Fibroblast of lung (primary cell): ENCODE results near the gene FAM3B. TPM values are rescaled to one million over a fixed set of nuclear protein-coding genes. Genes with fewer than 3 reads are reported as not detected.

Experiments
- DNase-seq, 2 donors: peaks; one replicate each; pipeline versions ENCODE4 v3.0.0 to v3.0.0-alpha.2; 2010; ENCODE audit warnings: low read depth in 2 of 2
- H2AFZ ChIP-seq: 2 replicates; pipeline ENCODE4 v1.5.1; 2012; ENCODE audit warnings: low read length, control low read depth, inconsistent platforms
- H3K27ac ChIP-seq: 2 replicates; pipeline ENCODE4 v1.5.1; 2011; ENCODE audit warnings: low read length, control low read depth; ENCODE audit not compliant: insufficient read depth
- H3K27me3 ChIP-seq: 2 replicates; pipeline ENCODE4 v1.5.1; 2011; ENCODE audit warnings: mild to moderate bottlenecking, low read length; ENCODE audit not compliant: control insufficient read depth, insufficient read depth
- H3K36me3 ChIP-seq: 2 replicates; pipeline ENCODE4 v1.5.1; 2011; ENCODE audit warnings: low read length; ENCODE audit not compliant: control insufficient read depth, insufficient read depth
- H3K4me1 ChIP-seq: 2 replicates; pipeline ENCODE4 v1.5.1; 2011; ENCODE audit warnings: low read length; ENCODE audit not compliant: control insufficient read depth, insufficient read depth; ENCODE audit errors: extremely low read depth
- H3K4me2 ChIP-seq: 2 replicates; pipeline ENCODE4 v1.5.1; 2011; ENCODE audit warnings: low read length, control low read depth; ENCODE audit not compliant: insufficient read depth; ENCODE audit errors: extremely low read depth
- H3K4me3 ChIP-seq, 4 experiments: fragments of 200-600 bp in 1 of 4; sonication (generic) in 1 of 4; replicated peaks in 1 of 4; 2 replicates each; pipeline ENCODE4 v1.5.1; 2011 to 2016; ENCODE audit warnings: low read length in 4 of 4, low read depth in 3 of 4, mild to moderate bottlenecking in 3 of 4, control low read depth in 2 of 4, inconsistent platforms in 1 of 4, mixed read lengths in 1 of 4; ENCODE audit not compliant: insufficient read depth in 1 of 4; ENCODE audit errors: control extremely low read depth in 1 of 4
- H3K79me2 ChIP-seq: 2 replicates; pipeline ENCODE4 v1.5.1; 2012; ENCODE audit warnings: mild to moderate bottlenecking, low read length, inconsistent platforms; ENCODE audit not compliant: control insufficient read depth, insufficient read depth
- H3K9ac ChIP-seq: 2 replicates; pipeline ENCODE4 v1.5.1; 2011; ENCODE audit warnings: mild to moderate bottlenecking, low read length, control low read depth; ENCODE audit not compliant: insufficient read depth
- H3K9me3 ChIP-seq: 2 replicates; pipeline ENCODE4 v1.5.1; 2012; ENCODE audit warnings: low read depth, low read length; ENCODE audit not compliant: control insufficient read depth, insufficient read depth
- H4K20me1 ChIP-seq: 2 replicates; pipeline ENCODE4 v1.5.1; 2011; ENCODE audit warnings: low read length; ENCODE audit not compliant: control insufficient read depth, insufficient read depth; ENCODE audit errors: extremely low read depth
- CTCF ChIP-seq, 2 donors: IDR thresholded peaks in 1 of 2; conservative IDR thresholded peaks in 1 of 2; 1 replicate in 1 of 2; 2 replicates in 1 of 2; pipeline ENCODE4 v1.5.1; 2011 to 2012; ENCODE audit warnings: low read length in 2 of 2, control low read depth in 1 of 2, inconsistent platforms in 1 of 2, low read depth in 1 of 2, mild to moderate bottlenecking in 1 of 2
- EZH2 ChIP-seq: IDR thresholded peaks from 2 replicates; pipeline ENCODE4 v1.5.1; 2012; ENCODE audit warnings: low read length, control low read depth, mild to moderate bottlenecking; ENCODE audit errors: missing control alignments
- polyA plus RNA-seq, 2 donors: library from polyadenylated mRNA; depleted of rRNA in 1 of 2; stranded (reverse) in 1 of 2; unstranded in 1 of 2; fragments of >200 nt; gene quantifications; 2 replicates each; pipeline ENCODE4 v1.2.1, GENCODE V29; 2011 to 2012; ENCODE audit warnings: missing spikeins in 1 of 2
- total RNA-seq: library from RNA; depleted of rRNA; stranded (reverse); fragments of >200 nt; gene quantifications from 2 replicates; pipeline ENCODE4 v1.2.1, GENCODE V29; 2014

Gene FAM3B
- total and polyA plus RNA-seq, 2 donors (not counting 1 experiment from before 2014, with no cell fraction given) = not detected

DNA sequence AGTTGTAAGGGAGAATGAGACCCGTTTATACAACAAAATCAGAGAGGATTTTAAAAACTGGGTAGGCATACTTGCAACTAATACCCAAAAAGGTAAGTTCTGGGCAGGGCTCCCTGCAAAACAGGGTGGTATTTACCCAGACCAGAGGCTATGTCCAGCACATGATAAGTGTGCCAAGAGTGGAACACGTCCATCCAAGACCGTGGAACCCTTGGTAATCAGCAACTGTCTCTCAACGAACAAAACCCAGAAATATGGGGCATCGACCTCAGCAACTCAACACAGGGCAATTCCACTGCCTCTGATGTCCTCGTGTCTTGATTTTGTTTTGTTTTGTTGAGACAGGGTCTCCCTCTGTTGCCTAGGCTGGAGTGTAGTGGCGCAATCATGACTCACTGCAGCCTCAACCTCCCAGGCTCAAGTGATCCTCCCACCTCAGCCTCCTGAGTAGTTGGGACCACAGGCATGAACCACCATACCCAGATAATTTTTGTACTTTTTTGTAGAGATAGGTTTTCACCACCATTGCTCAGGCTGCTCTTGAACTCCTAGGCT, 82.7 kb downstream of the FAM3B start:
- no peak for TF ChIP-seq EZH2
- TF ChIP-seq CTCF (conservative IDR thresholded peaks at IDR 0.05 in 1 of 2, IDR thresholded peaks at IDR 0.05 in 1 of 2; ENCODE audit: low read depth in 1 of 2, low read length in 2 of 2) = no peak
- no peaks in the 10 kb centered on the region for H3K27me3 ChIP-seq

DNA sequence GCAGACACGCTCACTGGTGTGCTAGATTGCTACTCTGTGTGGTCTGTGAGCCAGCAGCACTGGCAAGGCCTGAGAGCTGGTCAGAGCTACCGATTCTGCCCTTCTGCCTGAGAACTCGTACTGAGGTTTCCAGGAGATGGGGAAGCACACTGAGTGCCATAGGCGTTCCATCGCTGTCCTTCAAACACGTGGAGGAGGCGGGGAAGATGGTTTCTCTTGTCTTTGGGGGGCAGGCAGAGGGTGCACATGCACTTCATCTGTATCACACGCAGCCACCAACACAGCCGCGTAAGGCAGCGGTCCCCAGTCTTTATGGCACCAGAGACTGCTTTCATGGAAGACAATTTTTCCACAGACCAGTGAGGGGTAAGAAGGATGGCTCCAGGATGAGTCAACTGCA, 85.6 kb downstream of the FAM3B start:
- no peak for TF ChIP-seq CTCF (conservative IDR thresholded peaks at IDR 0.05 in 1 of 2, IDR thresholded peaks at IDR 0.05 in 1 of 2; ENCODE audit: low read depth in 1 of 2, low read length in 2 of 2)
- no peak for TF ChIP-seq EZH2
- DNase-seq = no peak
- H3K9ac ChIP-seq = no peak overlapping the region
- no peaks in the 10 kb centered on the region for H4K20me1 ChIP-seq
- H3K9me3 ChIP-seq = no peaks in the 10 kb centered on the region
- H3K27ac ChIP-seq = no peak overlapping the region
- no peaks in the 10 kb centered on the region for H3K4me1 ChIP-seq
- H3K36me3 ChIP-seq = no peaks in the 10 kb centered on the region
- H3K27me3 ChIP-seq = no peaks in the 10 kb centered on the region
- no peaks in the 10 kb centered on the region for H3K79me2 ChIP-seq
- no peak overlapping the region for H3K4me3 ChIP-seq
- no peak overlapping the region for H2AFZ ChIP-seq
- H3K4me2 ChIP-seq = no peak overlapping the region

More for the DNA sequence above, 82.7 kb downstream of the FAM3B start:
- Histone ChIP-seq H3K4me1 (no peaks in the 10 kb centered on the region), H3K9ac (no peak overlapping the region), H4K20me1 (no peaks in the 10 kb centered on the region), H3K4me2 (no peak overlapping the region), H3K79me2 (no peaks in the 10 kb centered on the region), H3K4me3 (no peak overlapping the region), H3K9me3 (no peaks in the 10 kb centered on the region), H3K27ac (no peak overlapping the region), H2AFZ (no peak overlapping the region), H3K36me3 (no peaks in the 10 kb centered on the region)
- DNase-seq = no peak

- Histone ChIP-seq H3K4me2 (no peak overlapping the region), H2AFZ (no peak overlapping the region), H3K4me1 (no peaks in the 10 kb centered on the region), H4K20me1 (no peaks in the 10 kb centered on the region), H3K27me3 (no peaks in the 10 kb centered on the region), H3K9me3 (no peaks in the 10 kb centered on the region), H3K79me2 (no peaks in the 10 kb centered on the region), H3K4me3 (no peak overlapping the region), H3K9ac (no peak overlapping the region), H3K36me3 (no peaks in the 10 kb centered on the region), H3K27ac (no peak overlapping the region)
- no peak for DNase-seq
- TF ChIP-seq CTCF (conservative IDR thresholded peaks at IDR 0.05 in 1 of 2, IDR thresholded peaks at IDR 0.05 in 1 of 2; ENCODE audit: low read depth in 1 of 2, low read length in 2 of 2) (no peak), EZH2 (no peak)
Observed at GRCh38 chr21:41402796-41403195, 86.2 kb downstream of the FAM3B start.
